LNCAP (cell line): ENCODE measurements around the gene PRKRIP1.

Experiments used
- TF ChIP-seq, protein P1 (sequence below): fragments of 450-650 bp; IDR thresholded peaks from 2 replicates; pipeline ENCODE4 v1.5.1; 2017; ENCODE audit warnings: mild to moderate bottlenecking

PRKRIP1 gene

GRCh38 chr7:102416406-102416805, 20.2 kb downstream of the PRKRIP1 start:
- TF ChIP-seq, protein P1, sequence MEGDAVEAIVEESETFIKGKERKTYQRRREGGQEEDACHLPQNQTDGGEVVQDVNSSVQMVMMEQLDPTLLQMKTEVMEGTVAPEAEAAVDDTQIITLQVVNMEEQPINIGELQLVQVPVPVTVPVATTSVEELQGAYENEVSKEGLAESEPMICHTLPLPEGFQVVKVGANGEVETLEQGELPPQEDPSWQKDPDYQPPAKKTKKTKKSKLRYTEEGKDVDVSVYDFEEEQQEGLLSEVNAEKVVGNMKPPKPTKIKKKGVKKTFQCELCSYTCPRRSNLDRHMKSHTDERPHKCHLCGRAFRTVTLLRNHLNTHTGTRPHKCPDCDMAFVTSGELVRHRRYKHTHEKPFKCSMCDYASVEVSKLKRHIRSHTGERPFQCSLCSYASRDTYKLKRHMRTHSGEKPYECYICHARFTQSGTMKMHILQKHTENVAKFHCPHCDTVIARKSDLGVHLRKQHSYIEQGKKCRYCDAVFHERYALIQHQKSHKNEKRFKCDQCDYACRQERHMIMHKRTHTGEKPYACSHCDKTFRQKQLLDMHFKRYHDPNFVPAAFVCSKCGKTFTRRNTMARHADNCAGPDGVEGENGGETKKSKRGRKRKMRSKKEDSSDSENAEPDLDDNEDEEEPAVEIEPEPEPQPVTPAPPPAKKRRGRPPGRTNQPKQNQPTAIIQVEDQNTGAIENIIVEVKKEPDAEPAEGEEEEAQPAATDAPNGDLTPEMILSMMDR = no peak

DNA sequence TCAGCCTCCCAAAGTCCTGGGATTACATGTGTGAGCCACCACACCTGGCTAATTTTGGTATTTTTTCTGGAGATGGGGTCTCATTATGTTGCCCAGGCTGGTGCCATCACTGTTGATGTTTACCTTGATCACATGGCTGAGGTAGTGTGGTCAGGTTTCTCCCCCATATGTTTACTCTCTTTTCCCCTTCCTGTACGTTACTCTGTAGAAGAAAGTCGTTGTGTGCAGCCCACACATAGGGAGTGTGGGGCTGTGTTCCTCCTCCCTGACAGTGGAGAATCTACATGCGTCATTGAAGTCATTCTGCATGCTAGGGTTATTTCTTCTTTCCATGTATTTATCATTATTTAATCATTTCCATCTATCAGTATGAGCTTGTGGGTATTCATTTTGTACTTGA, 20.9 kb downstream of the PRKRIP1 start:
- TF ChIP-seq, protein P1 = no peak

DNA sequence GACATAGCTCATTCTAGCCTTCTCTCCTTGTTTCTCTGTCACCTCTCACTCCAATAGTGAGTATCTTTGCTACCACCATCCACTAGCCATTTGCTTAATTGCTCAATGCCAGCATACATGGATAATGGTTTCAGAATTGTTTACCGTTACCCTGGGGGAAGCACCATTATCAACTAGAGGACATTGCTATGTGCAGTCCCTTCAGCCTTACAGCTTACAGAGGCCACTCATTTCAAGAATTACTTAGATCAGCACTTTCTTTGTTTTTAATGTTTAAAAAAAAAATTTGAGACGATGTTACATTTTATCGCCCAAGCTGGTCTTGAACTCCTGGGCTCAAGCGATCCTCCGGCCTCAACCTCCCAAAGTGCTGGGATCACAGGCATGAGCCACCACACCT, 22.4 kb downstream of the PRKRIP1 start:
- TF ChIP-seq, protein P1 = no peak

GRCh38 chr7:102421706-102422240, 25.6 kb downstream of the PRKRIP1 start:
- TF ChIP-seq, protein P1 = no peak

DNA sequence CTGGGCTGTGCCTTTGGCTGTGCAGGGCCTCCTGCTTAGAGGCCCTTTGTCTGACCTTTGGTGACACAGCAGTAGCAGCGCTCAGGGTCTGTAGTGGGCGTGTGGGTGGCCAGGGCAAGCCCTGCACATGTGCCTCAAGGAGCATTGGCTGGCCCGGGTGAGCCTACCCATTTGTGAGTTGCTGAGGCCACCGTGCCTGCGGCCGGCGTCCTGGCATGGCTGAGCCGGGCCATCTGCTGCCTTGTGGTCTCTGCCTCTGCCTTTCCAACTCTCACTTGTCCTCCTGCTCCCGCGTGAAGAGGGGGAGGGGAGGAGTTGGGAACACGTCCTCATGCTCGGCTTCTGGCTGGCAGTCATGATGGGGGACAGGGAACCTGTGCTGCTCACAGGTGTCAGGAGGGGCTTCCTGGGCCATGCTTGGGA, 28.0 kb downstream of the PRKRIP1 start:
- TF ChIP-seq, protein P1 = no peak

DNA sequence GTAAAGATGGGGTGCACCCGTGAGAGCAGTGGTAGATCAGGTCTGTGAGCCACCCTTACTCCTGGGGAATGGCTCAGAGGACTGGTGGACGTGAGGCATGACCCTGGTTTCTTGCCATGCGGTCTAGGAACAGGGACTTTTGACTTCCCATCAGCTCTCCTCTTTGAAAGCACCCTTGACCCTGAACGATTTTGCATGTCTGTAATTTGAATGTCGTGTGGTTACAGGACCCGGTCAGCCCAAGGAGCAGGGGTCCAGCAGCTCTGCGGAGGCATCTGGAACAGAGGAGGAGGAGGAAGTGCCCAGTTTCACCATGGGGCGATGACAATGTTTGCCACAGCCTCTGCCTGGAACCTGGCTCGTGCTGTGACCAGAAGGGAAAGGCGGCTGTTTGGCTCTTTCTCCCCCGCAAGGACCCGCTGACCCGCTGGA, 28.6 kb downstream of the PRKRIP1 start:
- TF ChIP-seq, protein P1 = no peak

- TF ChIP-seq, protein P1 = no peak
Observed at GRCh38 chr7:102425639-102426267, 29.6 kb downstream of the PRKRIP1 start.
